Astrocyte (in vitro differentiated cells and primary cell): ENCODE measurements around the gene COX10.

Experiments used
- CTCF ChIP-seq: IDR thresholded peaks from 2 replicates; pipeline ENCODE4 v1.5.1; 2011; ENCODE audit warnings: low read depth, mild to moderate bottlenecking, inconsistent platforms, low read length, moderate library complexity; ENCODE audit not compliant: insufficient read depth
- EZH2 ChIP-seq: IDR thresholded peaks from 2 replicates; pipeline ENCODE4 v1.6.1; 2012; ENCODE audit warnings: mild to moderate bottlenecking, low read length, inconsistent platforms; ENCODE audit not compliant: insufficient read depth

GRCh38 chr17:14214271-14214670 is 145.0 kb downstream of the COX10 start:
- TF ChIP-seq EZH2 (no peak), CTCF (no peak)
